Activated CD4-positive, alpha-beta T cell treated with anti-CD3 and anti-CD28 coated beads for 4 hours (primary cell): Measurements from ENCODE around the gene LARP4B.

Source experiments
- DNase-seq, 2 donors: peaks; one replicate each; pipeline ENCODE4 v3.0.0-alpha.2; 2020

Gene LARP4B

GRCh38 chr10:759898-760477, 171.5 kb downstream of the LARP4B start:
- no peak for DNase-seq
